ENCODE data around the gene IQCN. TPM values are rescaled to one million over a fixed set of nuclear protein-coding genes. Genes with fewer than 3 reads are reported as not detected.

Gene IQCN
- total RNA-seq, 1 donor from 2014 or later, result 2.4 TPM

DNA sequence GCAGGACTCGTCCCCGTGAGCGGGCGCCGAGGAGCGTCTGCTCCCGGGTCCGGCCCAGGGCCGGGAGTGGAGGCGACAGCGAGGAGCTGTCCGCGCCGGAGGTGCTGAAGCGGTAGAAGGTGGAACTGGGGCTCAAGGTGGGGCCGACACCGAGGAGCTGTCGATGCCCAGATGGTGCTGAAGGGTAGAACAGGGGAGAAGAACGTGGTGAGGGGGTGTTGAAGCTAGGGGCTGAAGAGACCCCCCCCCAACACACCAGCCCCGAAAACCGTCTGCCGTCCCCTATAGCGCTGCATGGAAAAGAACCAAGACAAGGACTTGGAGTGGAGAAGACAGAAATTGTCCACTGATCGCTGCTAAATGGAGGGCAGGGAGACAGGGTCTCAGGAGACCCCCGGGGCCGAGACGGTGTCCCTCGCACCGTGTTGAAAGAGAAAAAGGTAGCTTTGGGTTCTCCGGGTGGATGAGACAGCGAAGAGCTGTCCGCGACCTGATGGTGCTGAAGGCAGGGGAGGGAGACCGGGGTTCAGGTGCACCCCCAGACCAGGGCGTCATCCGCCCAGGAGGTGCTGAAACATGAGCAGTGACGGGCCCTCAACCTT, 40.9 kb downstream of the IQCN start:
- DNase-seq (ENCODE audit: low spot score), result peak; percentile 42

GRCh38 chr19:18232540-18233223, 41.6 kb downstream of the IQCN start:
- DNase-seq (ENCODE audit: low spot score), result no peak

GRCh38 chr19:18231775-18232174, 42.5 kb downstream of the IQCN start:
- DNase-seq (ENCODE audit: low spot score), result no peak

GRCh38 chr19:18230941-18231734, 43.1 kb downstream of the IQCN start:
- DNase-seq (ENCODE audit: low spot score), result no peak

DNA sequence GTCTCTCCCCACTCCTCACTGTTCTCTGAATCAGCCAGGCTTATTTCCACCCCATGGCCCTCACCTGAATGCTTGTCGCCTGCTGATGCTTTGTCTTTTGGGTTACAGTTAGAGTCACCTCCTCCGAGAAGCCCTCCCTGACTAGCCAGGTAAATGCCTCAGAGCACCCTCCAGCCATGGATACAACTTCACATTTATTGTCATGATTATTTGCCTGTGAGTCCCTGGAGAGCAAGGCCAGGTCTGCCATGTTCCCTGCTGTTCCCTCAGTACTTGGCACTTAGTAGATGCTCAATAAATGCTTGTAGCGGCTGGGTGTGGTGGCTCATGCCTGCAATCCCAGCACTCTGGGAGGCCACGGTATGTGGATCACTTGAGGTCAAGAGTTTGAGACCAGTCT, 44.3 kb downstream of the IQCN start:
- DNase-seq (ENCODE audit: low spot score), result no peak

GRCh38 chr19:18229474-18229873, 44.8 kb downstream of the IQCN start:
- DNase-seq (ENCODE audit: low spot score), result no peak

- no peak for DNase-seq (ENCODE audit: low spot score)
These were observed 46.4 kb downstream of the IQCN start for GRCh38 chr19:18227781-18228271.

DNA sequence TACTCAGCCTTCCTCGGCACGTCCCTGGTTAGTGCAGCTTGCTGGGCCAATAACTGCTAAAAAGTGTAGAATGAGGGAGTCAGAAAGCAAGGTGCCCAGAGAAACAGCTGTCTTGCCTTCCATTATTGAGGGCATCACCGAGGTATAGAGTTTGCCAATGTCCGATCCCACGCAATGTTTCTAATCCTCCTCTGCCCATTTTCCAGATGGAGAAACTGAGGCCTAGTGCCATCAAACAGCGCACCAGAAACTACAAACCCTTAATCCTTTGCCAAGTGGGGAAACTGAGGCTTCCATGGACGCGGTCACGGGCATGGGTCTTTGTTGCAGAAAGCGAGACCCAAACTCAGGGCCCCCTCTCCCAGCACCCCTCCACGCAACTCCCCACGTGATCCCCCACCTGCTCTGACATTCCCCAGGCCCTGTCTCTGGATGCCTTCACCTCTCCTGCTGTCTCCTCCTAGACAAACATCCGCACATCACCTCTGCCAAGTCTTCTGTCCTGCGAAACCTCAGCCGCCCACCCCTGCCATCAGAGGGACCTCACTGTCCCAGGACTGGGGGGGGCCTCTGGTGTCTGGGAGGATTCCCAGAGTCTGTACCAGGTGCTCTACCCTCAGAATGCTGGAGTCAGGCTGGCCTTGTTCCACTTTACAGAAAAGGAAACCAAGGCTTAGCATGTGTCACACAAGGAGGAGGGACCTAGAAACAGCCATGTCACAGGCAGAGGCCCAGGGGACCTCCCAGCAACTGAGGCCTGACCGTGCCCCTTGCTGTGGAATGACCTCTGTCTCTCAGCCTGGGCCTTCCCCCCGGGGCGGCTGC, 47.1 kb downstream of the IQCN start:
- DNase-seq (ENCODE audit: low spot score), result no peak

DNA sequence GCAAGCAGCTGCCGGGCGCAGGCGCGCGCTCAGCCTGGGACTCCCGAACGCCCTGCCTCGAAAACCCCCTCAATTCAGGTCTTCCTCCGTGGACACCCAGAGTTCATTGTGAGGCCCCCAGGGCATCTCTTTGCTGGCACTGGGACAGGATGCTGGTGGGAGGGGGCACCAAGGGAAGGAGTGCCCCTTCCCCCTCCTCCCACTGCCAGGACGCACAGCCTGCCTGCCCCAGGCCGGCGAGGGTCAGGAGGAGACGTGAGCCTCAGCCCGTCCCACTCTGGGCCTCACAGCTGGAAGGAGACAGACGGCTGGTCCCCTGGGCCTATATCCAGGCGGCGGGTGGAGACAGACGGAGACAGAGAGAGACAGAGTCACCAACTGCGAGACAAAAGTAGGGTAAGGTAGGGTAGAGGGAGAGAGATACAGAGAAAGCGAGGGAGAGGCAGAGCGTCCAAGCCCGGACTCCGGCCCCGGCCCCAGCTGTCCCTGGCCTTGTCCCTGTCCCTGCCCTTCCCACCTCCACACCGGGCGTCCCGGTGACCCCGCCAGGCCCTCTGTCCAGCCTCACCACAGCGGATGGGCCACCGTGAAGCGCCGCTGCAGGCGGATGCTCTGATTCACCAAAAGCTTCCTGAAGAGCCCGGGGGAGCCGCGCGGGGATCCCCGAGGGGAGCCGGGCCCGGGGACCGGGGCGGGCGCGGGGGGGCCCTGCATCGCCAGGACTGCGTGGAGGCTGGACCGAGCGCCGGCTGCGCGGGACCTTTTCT, 48.4 kb downstream of the IQCN start, which contains the start of gene PDE4C:
Gene PDE4C (minus strand): TSS at position 737 of the 767 bp plus-strand sequence. CDS start 23 bp downstream, at position 714.
- DNase-seq (ENCODE audit: low spot score), result peak; percentile 49

- DNase-seq (ENCODE audit: low spot score), result no peak
These were observed 48.9 kb downstream of the IQCN start for GRCh38 chr19:18225355-18225701.

- peak; percentile 99 for DNase-seq (ENCODE audit: low spot score)
These were observed 49.5 kb downstream of the IQCN start for GRCh38 chr19:18224525-18225354.

GRCh38 chr19:18223860-18224524, 50.3 kb downstream of the IQCN start:
- no peak for DNase-seq (ENCODE audit: low spot score)

DNA sequence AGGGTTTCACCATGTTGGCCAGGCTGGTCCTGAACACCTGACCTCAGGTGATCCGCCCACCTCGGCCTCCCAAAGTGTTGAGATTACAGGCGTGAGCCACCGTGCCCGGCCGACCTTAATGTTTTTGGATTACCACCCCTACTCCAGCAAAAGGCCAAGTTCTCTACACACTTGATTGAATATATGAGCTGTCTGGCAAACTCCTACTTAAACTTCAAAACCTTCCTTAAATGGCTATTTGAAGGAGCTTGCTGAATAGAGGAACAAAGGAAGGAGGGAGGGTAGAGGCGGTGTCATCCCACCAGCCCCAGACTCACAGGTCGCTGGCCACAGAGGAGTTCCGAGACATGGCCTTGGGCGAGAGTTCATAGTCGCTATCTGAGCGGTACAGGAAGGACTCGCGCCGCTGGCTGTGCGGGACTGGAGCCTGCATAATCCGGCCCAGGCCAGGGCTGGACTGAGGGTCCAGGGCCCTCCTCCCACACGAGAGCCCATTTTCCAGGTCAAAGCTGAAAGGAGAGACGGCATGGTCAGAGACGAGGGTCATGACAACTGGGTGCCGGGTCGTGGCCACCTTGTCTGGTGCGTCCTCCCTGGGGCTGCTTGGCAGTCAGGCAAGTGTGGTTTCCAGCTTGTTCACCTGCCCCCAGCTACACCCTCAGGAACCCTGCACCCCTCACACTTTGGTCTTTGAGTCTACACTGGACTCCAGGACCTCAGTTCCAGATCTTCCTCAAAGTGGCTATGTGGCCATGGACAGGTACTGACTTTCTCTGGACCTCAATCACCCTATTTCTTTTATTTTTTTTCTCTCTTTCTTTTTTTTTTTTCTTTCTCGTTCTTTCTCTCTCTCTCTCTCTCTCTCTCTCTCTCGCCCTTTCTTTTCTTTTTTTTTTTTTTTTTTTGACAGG, 52.2 kb downstream of the IQCN start:
- no peak for DNase-seq (ENCODE audit: low spot score)

GRCh38 chr19:18220632-18221275, 53.5 kb downstream of the IQCN start:
- DNase-seq (ENCODE audit: low spot score), result no peak

DNA sequence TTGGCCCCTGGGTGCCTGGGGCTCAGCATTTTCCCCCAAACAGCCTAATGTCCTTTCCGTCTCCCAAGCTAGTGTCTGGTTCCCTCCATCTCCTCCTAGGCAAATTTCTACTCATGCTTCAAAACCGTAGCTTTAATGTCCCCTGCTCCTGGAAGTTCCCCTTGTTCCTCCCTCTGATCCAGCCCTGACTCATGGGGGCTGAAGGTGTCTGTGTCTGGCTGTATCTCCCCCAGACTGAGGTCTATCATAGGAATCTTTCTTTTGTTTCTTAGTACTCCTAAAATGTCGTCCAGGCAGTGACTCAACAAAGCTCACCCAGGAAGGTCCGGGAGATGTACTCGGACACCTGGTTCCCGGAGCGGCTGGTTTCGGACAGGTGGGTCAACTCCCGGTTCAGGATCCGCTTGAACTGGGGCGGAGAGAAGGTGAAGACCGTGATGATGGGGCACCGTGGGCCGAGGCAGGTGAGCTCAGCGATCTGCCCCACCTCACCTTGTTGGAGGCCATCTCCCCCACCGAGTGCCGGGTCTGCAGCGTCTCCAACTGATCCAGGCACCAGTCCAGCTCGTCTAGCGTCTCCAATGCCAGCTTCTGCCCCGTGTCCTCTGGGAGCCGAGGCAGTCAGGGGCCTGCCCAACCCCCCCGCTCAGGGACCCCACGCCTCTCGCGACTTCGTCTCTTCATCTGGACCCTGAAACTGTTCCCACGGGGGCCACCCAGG, 54.2 kb downstream of the IQCN start:
- no peak for DNase-seq (ENCODE audit: low spot score)

- no peak for DNase-seq (ENCODE audit: low spot score)
These were observed 55.7 kb downstream of the IQCN start for GRCh38 chr19:18218600-18218999.

GRCh38 chr19:18218159-18218558, 56.1 kb downstream of the IQCN start:
- no peak for DNase-seq (ENCODE audit: low spot score)

Measured in umbilical cord (tissue), 2 donors.